Fibroblast of pulmonary artery (primary cell): ENCODE data around the gene STX16.

Experiments used
- DNase-seq: peaks from one replicate; pipeline ENCODE4 v3.0.0-alpha.2; 2010; ENCODE audit warnings: low read depth
- H3K4me3 ChIP-seq: replicated peaks from 2 replicates; pipeline ENCODE4 v1.5.1; 2011; ENCODE audit warnings: low read depth, mild to moderate bottlenecking, control low read depth, low read length, moderate library complexity
- TF ChIP-seq, protein P1 (sequence below): IDR thresholded peaks from 2 replicates; pipeline ENCODE4 v1.5.1; 2011; ENCODE audit warnings: mild to moderate bottlenecking, control low read depth, low read length, inconsistent platforms; ENCODE audit errors: missing control alignments

The STX16 gene

DNA sequence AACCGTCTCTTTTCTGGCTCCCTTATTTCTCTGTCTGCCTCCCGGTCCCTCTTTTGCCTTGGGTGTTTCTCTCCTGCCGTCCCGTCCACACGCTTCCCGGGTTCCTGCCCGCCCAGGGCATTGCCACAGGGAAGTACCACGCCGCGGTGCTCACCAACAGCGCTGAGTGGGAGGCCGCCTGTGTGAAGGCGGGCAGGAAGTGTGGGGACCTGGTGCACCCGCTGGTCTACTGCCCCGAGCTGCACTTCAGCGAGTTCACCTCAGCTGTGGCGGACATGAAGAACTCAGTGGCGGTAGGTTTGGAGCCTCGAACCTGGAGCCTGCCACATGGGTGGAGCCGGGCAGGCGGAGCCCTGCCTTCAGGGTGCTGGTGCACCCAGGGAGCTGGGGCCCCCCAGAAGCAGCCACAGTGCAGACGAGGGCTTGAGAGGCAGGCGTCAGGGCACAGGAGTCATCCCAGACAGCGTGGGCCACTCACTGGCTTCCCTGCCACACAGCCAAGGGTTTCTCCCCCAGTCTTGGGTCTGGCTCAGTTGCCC is 62.8 kb downstream of the STX16 start:
- no peak for DNase-seq
- TF ChIP-seq, protein P1, sequence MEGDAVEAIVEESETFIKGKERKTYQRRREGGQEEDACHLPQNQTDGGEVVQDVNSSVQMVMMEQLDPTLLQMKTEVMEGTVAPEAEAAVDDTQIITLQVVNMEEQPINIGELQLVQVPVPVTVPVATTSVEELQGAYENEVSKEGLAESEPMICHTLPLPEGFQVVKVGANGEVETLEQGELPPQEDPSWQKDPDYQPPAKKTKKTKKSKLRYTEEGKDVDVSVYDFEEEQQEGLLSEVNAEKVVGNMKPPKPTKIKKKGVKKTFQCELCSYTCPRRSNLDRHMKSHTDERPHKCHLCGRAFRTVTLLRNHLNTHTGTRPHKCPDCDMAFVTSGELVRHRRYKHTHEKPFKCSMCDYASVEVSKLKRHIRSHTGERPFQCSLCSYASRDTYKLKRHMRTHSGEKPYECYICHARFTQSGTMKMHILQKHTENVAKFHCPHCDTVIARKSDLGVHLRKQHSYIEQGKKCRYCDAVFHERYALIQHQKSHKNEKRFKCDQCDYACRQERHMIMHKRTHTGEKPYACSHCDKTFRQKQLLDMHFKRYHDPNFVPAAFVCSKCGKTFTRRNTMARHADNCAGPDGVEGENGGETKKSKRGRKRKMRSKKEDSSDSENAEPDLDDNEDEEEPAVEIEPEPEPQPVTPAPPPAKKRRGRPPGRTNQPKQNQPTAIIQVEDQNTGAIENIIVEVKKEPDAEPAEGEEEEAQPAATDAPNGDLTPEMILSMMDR = no peak
- no peak overlapping the region for H3K4me3 ChIP-seq

GRCh38 chr20:58714340-58714922 is 63.3 kb downstream of the STX16 start:
- no peak overlapping the region for H3K4me3 ChIP-seq
- TF ChIP-seq, protein P1 = no peak
- DNase-seq = no peak

GRCh38 chr20:58714923-58715351 is 63.9 kb downstream of the STX16 start:
- TF ChIP-seq, protein P1 = no peak
- DNase-seq = no peak
- no peak overlapping the region for H3K4me3 ChIP-seq

GRCh38 chr20:58715391-58715800 is 64.3 kb downstream of the STX16 start:
- TF ChIP-seq, protein P1 = no peak
- DNase-seq = no peak
- no peak overlapping the region for H3K4me3 ChIP-seq

GRCh38 chr20:58715801-58716475 is 64.9 kb downstream of the STX16 start:
- TF ChIP-seq, protein P1 = no peak
- DNase-seq = no peak
- H3K4me3 ChIP-seq = no peak overlapping the region

DNA sequence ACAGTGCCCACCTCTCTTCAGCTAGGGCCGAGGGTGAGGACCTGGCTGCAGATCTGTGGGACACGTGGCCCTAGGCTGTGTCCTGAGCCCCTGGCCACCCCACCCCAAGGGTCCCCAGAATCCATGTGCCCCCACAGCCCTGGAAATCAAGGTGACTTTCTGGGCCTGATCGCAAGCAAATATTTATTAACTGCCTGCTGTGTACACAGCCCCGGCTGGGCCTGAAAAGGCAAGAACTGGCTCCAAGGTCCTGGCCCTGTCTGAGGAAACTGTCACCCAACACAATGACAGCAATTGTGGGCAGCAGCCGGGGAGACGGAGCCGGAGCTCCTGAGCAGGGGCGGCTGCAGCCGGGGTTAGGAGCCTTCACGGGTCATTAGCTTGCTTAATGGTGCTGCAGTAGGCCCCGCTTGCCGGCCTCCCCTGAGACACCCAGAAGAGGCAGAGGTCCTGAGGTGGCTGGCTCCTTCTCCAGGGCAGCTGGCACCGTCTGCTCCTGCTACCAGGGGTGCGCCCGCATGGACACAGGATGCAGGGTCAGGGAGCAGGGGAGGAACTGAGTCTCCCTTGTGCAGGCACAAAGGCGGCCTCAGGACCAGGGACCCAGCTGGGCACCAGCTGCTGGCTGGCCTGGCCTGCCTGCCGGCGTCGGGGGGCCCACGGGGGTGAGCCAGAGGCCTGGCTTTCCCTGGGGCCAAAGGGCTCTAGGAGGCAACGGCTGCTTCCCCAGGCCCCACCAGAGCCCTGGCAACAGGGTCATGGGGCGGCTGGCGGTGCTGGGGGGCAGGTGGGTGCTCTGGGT is 65.6 kb downstream of the STX16 start:
- no peak for DNase-seq
- H3K4me3 ChIP-seq = no peak overlapping the region
- TF ChIP-seq, protein P1 = no peak
